GM12892 (cell line): ENCODE results near the gene ZNF555.

Source experiments
- POLR2A ChIP-seq: IDR thresholded peaks from 2 replicates; pipeline ENCODE4 v1.6.1; 2011; ENCODE audit warnings: low read depth, low read length, control low read depth
- POLR2AphosphoS5 ChIP-seq: IDR thresholded peaks from 2 replicates; pipeline ENCODE4 v1.6.1; 2011; ENCODE audit warnings: low read depth, low read length, control low read depth
- TAF1 ChIP-seq: IDR thresholded peaks from 2 replicates; pipeline ENCODE4 v1.6.1; 2011; ENCODE audit warnings: low read depth, mild to moderate bottlenecking, control low read depth, low read length, borderline replicate concordance

DNA sequence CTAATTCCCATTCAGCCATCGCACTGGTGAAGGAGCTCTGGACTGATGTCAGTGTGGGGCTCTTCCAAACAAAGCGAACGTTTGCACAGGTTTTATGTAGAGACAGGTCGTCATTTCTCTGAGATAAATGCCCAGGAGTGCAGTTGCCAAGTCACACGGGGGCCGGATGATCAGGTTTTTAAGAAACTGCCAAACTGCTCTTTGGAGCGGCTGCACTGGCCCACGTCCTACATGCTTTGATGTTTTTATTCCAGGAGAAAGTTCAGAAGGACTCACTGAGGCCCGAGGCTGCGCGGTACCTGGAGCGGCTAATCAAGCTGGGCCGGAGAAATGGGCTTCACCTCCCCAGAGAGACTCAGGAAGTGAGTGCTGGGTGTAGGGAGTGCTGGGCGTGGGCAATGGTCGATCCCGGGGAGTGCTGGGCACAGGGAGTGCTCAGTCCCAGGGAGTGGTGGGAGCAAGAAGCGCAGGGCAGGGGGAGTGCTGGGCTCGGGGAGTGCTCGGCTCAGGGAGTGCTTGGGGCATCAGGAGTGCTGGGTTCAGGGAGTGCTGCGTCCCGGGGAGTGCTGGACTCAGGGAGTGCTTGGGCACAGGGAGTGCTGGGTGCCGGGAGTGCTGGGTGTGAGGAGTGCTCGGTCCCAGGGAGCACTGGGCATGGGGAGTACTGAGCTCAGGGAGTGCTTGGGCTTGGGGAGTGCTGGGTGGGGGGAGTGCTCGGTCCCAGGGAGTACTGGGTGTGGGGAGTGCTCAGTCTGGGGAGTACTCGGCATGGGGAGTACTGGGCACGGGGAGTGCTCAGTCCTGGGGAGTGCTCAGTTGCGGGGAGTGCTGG is 45.2 kb upstream of the ZNF555 start:
- TF ChIP-seq POLR2AphosphoS5 (no peak), POLR2A (no peak), TAF1 (no peak)
